Measurements from ENCODE around the gene YWHAG. TPM values are rescaled to one million over a fixed set of nuclear protein-coding genes. Genes with fewer than 3 reads are reported as not detected.

Gene YWHAG
- total RNA-seq, 1 donor from 2014 or later = 132 TPM

DNA sequence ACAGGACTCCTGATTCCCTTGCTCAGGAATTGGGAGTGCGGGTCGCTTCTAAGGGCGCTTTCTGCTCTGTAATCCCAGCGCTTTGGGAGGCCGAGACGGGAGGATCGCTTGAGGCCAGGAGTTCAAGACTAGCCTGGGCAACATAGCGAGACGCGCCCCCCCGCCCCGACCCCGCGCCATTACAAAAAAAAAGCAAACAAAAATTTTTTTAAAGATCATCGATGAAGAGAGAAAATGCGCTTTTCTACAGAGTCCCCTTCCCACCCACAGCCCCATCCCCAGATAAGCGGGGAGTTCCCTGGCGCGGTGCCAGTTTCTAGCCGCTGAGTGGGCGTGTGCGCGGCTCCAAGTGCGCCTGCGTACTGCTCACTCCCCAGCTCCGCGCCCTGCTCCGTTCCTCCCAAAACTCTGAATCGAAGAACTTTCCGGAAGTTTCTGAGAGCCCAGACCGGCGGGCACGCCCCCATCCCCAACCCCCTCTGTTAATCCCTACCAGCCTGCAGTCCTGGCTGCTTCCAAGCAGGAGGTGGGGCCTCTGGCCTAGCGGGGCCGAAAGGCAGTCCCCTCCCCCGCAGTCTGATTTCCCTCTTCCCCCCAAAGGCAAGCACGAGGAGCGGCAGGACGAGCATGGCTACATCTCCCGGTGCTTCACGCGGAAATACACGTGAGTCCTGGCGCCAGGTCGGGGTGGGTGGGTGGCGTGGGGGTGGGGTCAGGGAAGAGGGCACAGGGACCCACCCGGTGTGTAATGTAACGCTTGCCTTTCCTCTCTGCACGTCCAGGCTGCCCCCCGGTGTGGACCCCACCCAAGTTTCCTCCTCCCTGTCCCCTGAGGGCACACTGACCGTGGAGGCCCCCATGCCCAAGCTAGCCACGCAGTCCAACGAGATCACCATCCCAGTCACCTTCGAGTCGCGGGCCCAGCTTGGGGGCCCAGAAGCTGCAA lies 55.3 kb downstream of the YWHAG start:
- Mint-ChIP-seq H3K27me3 (peaks cover 4% of the 10 kb centered on the region), H3K36me3 (ENCODE audit: insufficient read depth) (no peaks in the 10 kb centered on the region), H3K9me3 (ENCODE audit: low read depth) (no peaks in the 10 kb centered on the region), H3K4me1 (ENCODE audit: low read depth) (peaks cover 18% of the 10 kb centered on the region), H3K27ac (peak overlapping the region; percentile 76), H3K4me3 (ENCODE audit: low read depth) (peak overlapping the region; percentile 76)
- no peak for TF ChIP-seq CTCF (IDR thresholded peaks at IDR 0.05; ENCODE audit: unreplicated experiment)
- DNase-seq (ENCODE audit: low spot score, unreplicated experiment) = peak; percentile 79

GRCh38 chr7:76302347-76303201 lies 56.2 kb downstream of the YWHAG start, which contains the start of gene HSPB1:
HSPB1 (plus strand) TSS chr7:76302673; CDS start chr7:76302713, 40 bp downstream.
- peak within 1 kb of the TSS; percentile 90 for H3K27ac Mint-ChIP-seq
- no peaks in the 10 kb centered on the region for H3K9me3 Mint-ChIP-seq (ENCODE audit: low read depth)
- no peak for DNase-seq (ENCODE audit: low spot score, unreplicated experiment)
- H3K27me3 Mint-ChIP-seq = peaks cover 4% of the 10 kb centered on the region
- H3K4me3 Mint-ChIP-seq (ENCODE audit: low read depth) = peak within 1 kb of the TSS; percentile 76
- H3K4me1 Mint-ChIP-seq (ENCODE audit: low read depth) = peaks cover 18% of the 10 kb centered on the region
- no peaks in the 10 kb centered on the region for H3K36me3 Mint-ChIP-seq (ENCODE audit: insufficient read depth)
- peak; percentile 6 for TF ChIP-seq CTCF (IDR thresholded peaks at IDR 0.05; ENCODE audit: unreplicated experiment)

- DNase-seq (ENCODE audit: low spot score, unreplicated experiment) = no peak
- Mint-ChIP-seq H3K4me1 (ENCODE audit: low read depth) (peaks cover 19% of the 10 kb centered on the region), H3K9me3 (ENCODE audit: low read depth) (no peaks in the 10 kb centered on the region), H3K27me3 (peaks cover 4% of the 10 kb centered on the region), H3K4me3 (ENCODE audit: low read depth) (no peak overlapping the region), H3K36me3 (ENCODE audit: insufficient read depth) (no peaks in the 10 kb centered on the region), H3K27ac (no peak overlapping the region)
- TF ChIP-seq CTCF (IDR thresholded peaks at IDR 0.05; ENCODE audit: unreplicated experiment) = no peak
These were observed 57.8 kb downstream of the YWHAG start for GRCh38 chr7:76301000-76301399.

DNA sequence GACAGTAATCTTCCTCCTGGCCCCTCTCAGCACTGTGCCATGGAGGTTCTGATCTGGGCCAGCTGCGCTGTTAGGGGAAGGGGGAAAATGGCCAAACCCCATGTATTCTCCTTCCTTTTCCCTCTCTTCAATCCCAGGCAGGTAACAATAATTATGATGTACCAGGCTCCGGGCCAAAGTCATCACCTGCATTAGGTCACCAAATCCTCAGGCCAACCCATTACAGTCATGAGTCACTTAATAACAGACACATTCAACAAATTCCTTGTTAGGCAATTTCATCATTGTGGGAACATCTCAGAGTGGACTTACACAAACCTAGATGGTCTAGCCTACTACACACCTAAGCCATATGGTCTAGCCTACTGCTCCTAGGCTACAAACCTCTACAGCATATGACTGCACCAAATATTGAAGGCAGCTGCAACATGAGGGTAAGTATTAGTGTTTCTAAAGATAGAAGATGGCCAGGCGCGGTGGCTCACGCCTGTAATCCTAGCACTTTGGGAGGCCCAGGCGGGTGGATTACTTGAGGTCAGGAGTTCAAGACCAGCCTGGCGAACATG lies 58.5 kb downstream of the YWHAG start:
- TF ChIP-seq CTCF (IDR thresholded peaks at IDR 0.05; ENCODE audit: unreplicated experiment) = no peak
- H3K4me1 Mint-ChIP-seq (ENCODE audit: low read depth) = peaks cover 19% of the 10 kb centered on the region
- H3K27ac Mint-ChIP-seq = no peak overlapping the region
- H3K4me3 Mint-ChIP-seq (ENCODE audit: low read depth) = no peak overlapping the region
- H3K36me3 Mint-ChIP-seq (ENCODE audit: insufficient read depth) = no peaks in the 10 kb centered on the region
- H3K9me3 Mint-ChIP-seq (ENCODE audit: low read depth) = no peaks in the 10 kb centered on the region
- peaks cover 4% of the 10 kb centered on the region for H3K27me3 Mint-ChIP-seq
- no peak for DNase-seq (ENCODE audit: low spot score, unreplicated experiment)

All from progenitor cell of endocrine pancreas (in vitro differentiated cells).